Prostate gland (tissue), 2 donors: ENCODE measurements around the gene PLPP7.

Experiments
- CTCF ChIP-seq, 4 experiments: fragments of 200-600 bp in 2 of 4; fragments of 450-650 bp in 2 of 4; sonication (generic) in 2 of 4; IDR thresholded peaks; 1 replicate in 3 of 4; 2 replicates in 1 of 4; pipeline ENCODE4 v1.5.1; 2016 to 2019; ENCODE audit warnings: antibody characterized with exemption in 4 of 4, mild to moderate bottlenecking in 2 of 4, moderate library complexity in 2 of 4
- POLR2A ChIP-seq: fragments of 450-650 bp; IDR thresholded peaks from one replicate; pipeline ENCODE4 v1.6.1; 2016; ENCODE audit warnings: antibody characterized with exemption, mild to moderate bottlenecking
- POLR2AphosphoS5 ChIP-seq: sonication (generic); formaldehyde crosslinking; IDR thresholded peaks from one replicate; pipeline ENCODE4 v1.6.1; 2017; ENCODE audit warnings: antibody characterized with exemption

GRCh38 chr9:131277287-131277909 is 12.1 kb upstream of the PLPP7 start:
- no peak for TF ChIP-seq POLR2A
- TF ChIP-seq CTCF (IDR thresholded peaks at IDR 0.05) = no peak
- no peak for TF ChIP-seq POLR2AphosphoS5
